Measurements from ENCODE around the gene CORO1A. TPM values are rescaled to one million over a fixed set of nuclear protein-coding genes. Genes with fewer than 3 reads are reported as not detected.
A peak's percentile ranks its signal among the peaks of the same experiment; 100 is the strongest.
"Not testable (repeated sequence)": the region's sequence is repeated elsewhere in the genome, so short reads cannot be mapped to it uniquely, and the experiment has no call there.

CORO1A gene
- total RNA-seq, 1 experiment from 2014 or later, result 0.95 TPM

- CTCF ChIA-PET, result no interaction called here
- DNase-seq, result peak in 1 of 2 experiments; percentile 37
- Histone ChIP-seq H3K4me1 (no peaks in the 10 kb centered on the region), H3K36me3 (ENCODE audit: control insufficient read depth, insufficient read depth, low read length) (no peaks in the 10 kb centered on the region), H3K27me3 (replicated peaks; ENCODE audit: control insufficient read depth, insufficient read depth, low read length) (no peaks in the 10 kb centered on the region), H3K9me3 (no peaks in the 10 kb centered on the region), H3K4me3 (ENCODE audit: low read depth, low read length) (no peak overlapping the region)
- no peak overlapping the region for H3K27ac Mint-ChIP-seq (ENCODE audit: unreplicated experiment)
- POLR2A ChIA-PET, result no interaction called here
- H3K36me3 Mint-ChIP-seq (ENCODE audit: insufficient read depth, unreplicated experiment), result no peaks in the 10 kb centered on the region
- BruUV-seq (replicated peaks), result no TSS peak
- TF ChIP-seq CTCF (IDR thresholded peaks at IDR 0.05; ENCODE audit: insufficient read depth in 1 of 2, low read depth in 1 of 2, low read length in 1 of 2, severe bottlenecking in 1 of 2, unreplicated experiment in 1 of 2), result peak; percentile 18 to 26
- no peak overlapping the region for H3K4me3 Mint-ChIP-seq (ENCODE audit: unreplicated experiment)
- no peaks in the 10 kb centered on the region for H3K4me1 Mint-ChIP-seq (ENCODE audit: low read depth, unreplicated experiment)
- no peaks in the 10 kb centered on the region for H3K9me3 Mint-ChIP-seq (ENCODE audit: unreplicated experiment)
- no peaks in the 10 kb centered on the region for H3K27me3 Mint-ChIP-seq (ENCODE audit: insufficient read depth, unreplicated experiment)
- intact Hi-C loops (cut with micrococcal nuclease; ENCODE audit: unreplicated experiment), result no loop called here
These were observed 3.6 kb downstream of the CORO1A start for GRCh38 chr16:30186782-30187555.

GRCh38 chr16:30187556-30187865 is 4.1 kb downstream of the CORO1A start:
- intact Hi-C loops (cut with micrococcal nuclease; ENCODE audit: unreplicated experiment), result no loop called here
- POLR2A ChIA-PET, result no interaction called here
- no peak overlapping the region for H3K27ac Mint-ChIP-seq (ENCODE audit: unreplicated experiment)
- no peaks in the 10 kb centered on the region for H3K36me3 ChIP-seq (ENCODE audit: control insufficient read depth, insufficient read depth, low read length)
- H3K9me3 ChIP-seq, result no peaks in the 10 kb centered on the region
- no peaks in the 10 kb centered on the region for H3K4me1 ChIP-seq
- no peak for DNase-seq
- CTCF ChIA-PET, result no interaction called here
- no peak overlapping the region for H3K4me3 Mint-ChIP-seq (ENCODE audit: unreplicated experiment)
- no peaks in the 10 kb centered on the region for H3K27me3 Mint-ChIP-seq (ENCODE audit: insufficient read depth, unreplicated experiment)
- no peak overlapping the region for H3K4me3 ChIP-seq (ENCODE audit: low read depth, low read length)
- no peaks in the 10 kb centered on the region for H3K27me3 ChIP-seq (replicated peaks; ENCODE audit: control insufficient read depth, insufficient read depth, low read length)
- H3K9me3 Mint-ChIP-seq (ENCODE audit: unreplicated experiment), result no peaks in the 10 kb centered on the region
- no peak for TF ChIP-seq CTCF (IDR thresholded peaks at IDR 0.05; ENCODE audit: insufficient read depth in 1 of 2, low read depth in 1 of 2, low read length in 1 of 2, severe bottlenecking in 1 of 2, unreplicated experiment in 1 of 2)
- H3K36me3 Mint-ChIP-seq (ENCODE audit: insufficient read depth, unreplicated experiment), result no peaks in the 10 kb centered on the region
- H3K4me1 Mint-ChIP-seq (ENCODE audit: low read depth, unreplicated experiment), result no peaks in the 10 kb centered on the region
- BruUV-seq (replicated peaks), result no TSS peak

GRCh38 chr16:30187971-30188561 is 4.7 kb downstream of the CORO1A start:
- ChIA-PET CTCF (no interaction called here), POLR2A (no interaction called here)
- H3K27ac Mint-ChIP-seq (ENCODE audit: unreplicated experiment), result no peak overlapping the region
- Histone ChIP-seq H3K9me3 (no peaks in the 10 kb centered on the region), H3K4me1 (no peaks in the 10 kb centered on the region), H3K27me3 (replicated peaks; ENCODE audit: control insufficient read depth, insufficient read depth, low read length) (no peaks in the 10 kb centered on the region), H3K4me3 (ENCODE audit: low read depth, low read length) (no peak overlapping the region), H3K36me3 (ENCODE audit: control insufficient read depth, insufficient read depth, low read length) (no peaks in the 10 kb centered on the region)
- intact Hi-C loops (cut with micrococcal nuclease; ENCODE audit: unreplicated experiment), result no loop called here
- H3K4me3 Mint-ChIP-seq (ENCODE audit: unreplicated experiment), result no peak overlapping the region
- no peaks in the 10 kb centered on the region for H3K36me3 Mint-ChIP-seq (ENCODE audit: insufficient read depth, unreplicated experiment)
- DNase-seq, result no peak
- no TSS peak for BruUV-seq (replicated peaks)
- no peaks in the 10 kb centered on the region for H3K4me1 Mint-ChIP-seq (ENCODE audit: low read depth, unreplicated experiment)
- H3K27me3 Mint-ChIP-seq (ENCODE audit: insufficient read depth, unreplicated experiment), result no peaks in the 10 kb centered on the region
- no peaks in the 10 kb centered on the region for H3K9me3 Mint-ChIP-seq (ENCODE audit: unreplicated experiment)
- no peak for TF ChIP-seq CTCF (IDR thresholded peaks at IDR 0.05; ENCODE audit: insufficient read depth in 1 of 2, low read depth in 1 of 2, low read length in 1 of 2, severe bottlenecking in 1 of 2, unreplicated experiment in 1 of 2)

DNA sequence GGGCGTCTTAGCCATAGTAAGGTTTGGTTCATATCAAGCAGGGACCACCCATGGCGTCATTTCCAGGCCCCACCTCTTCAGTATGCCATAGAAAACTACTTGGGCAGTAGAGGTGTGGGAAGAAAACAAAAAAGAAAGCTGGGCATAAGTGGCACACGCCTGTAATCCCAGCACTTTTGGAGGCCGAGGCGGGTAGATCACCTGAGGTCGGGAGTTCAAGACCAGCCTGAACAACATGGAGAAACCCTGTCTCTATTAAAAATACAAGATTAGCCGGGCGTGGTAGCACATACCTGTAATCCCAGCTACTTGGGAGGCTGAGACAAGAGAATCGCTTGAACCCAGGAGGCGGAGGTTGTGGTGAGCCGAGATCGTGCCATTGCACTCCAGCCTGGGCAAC is 7.8 kb downstream of the CORO1A start:
- POLR2A ChIA-PET; intact Hi-C loops (cut with micrococcal nuclease; ENCODE audit: unreplicated experiment); H3K9me3 Mint-ChIP-seq (ENCODE audit: unreplicated experiment); H3K36me3 ChIP-seq (ENCODE audit: control insufficient read depth, insufficient read depth, low read length); H3K4me3 Mint-ChIP-seq (ENCODE audit: unreplicated experiment); H3K27me3 Mint-ChIP-seq (ENCODE audit: insufficient read depth, unreplicated experiment); H3K27ac Mint-ChIP-seq (ENCODE audit: unreplicated experiment); DNase-seq; H3K36me3 Mint-ChIP-seq (ENCODE audit: insufficient read depth, unreplicated experiment); CTCF ChIA-PET; H3K27me3 ChIP-seq (replicated peaks; ENCODE audit: control insufficient read depth, insufficient read depth, low read length); H3K9me3 ChIP-seq; BruUV-seq (replicated peaks); H3K4me1 Mint-ChIP-seq (ENCODE audit: low read depth, unreplicated experiment); H3K4me3 ChIP-seq (ENCODE audit: low read depth, low read length); H3K4me1 ChIP-seq: not testable (repeated sequence)

DNA sequence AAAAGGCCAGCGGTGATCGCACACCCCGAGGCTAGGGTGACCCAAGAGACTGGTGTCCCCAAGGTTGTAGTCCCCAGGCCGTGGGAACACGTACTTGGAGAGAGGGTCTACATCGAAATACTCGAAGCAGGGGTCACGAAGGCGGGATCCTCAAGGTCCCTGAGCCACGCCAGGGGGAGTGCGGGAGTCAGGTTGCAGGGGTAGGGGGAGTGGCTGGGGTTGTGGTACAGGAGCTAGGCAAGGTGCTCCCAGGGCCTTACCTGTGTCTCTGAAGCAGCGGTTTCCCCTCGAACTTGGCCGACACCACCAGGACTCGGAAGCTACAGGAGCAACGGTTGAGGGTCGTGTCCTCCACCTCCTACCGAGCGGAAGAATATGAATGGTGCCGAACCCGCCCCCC is 9.7 kb downstream of the CORO1A start:
- H3K36me3 Mint-ChIP-seq (ENCODE audit: insufficient read depth, unreplicated experiment); H3K27ac Mint-ChIP-seq (ENCODE audit: unreplicated experiment); intact Hi-C loops (cut with micrococcal nuclease; ENCODE audit: unreplicated experiment); H3K4me1 Mint-ChIP-seq (ENCODE audit: low read depth, unreplicated experiment); H3K4me1 ChIP-seq; H3K4me3 Mint-ChIP-seq (ENCODE audit: unreplicated experiment); POLR2A ChIA-PET; DNase-seq; BruUV-seq (replicated peaks); H3K36me3 ChIP-seq (ENCODE audit: control insufficient read depth, insufficient read depth, low read length); H3K27me3 Mint-ChIP-seq (ENCODE audit: insufficient read depth, unreplicated experiment); H3K27me3 ChIP-seq (replicated peaks; ENCODE audit: control insufficient read depth, insufficient read depth, low read length); H3K4me3 ChIP-seq (ENCODE audit: low read depth, low read length); CTCF ChIA-PET; H3K9me3 Mint-ChIP-seq (ENCODE audit: unreplicated experiment); H3K9me3 ChIP-seq: not testable (repeated sequence)

Data from Caco-2 (cell line).